KMS-11 (cell line): ENCODE data around the gene CCDC169.

ENCODE experiments used
- H2AFZ ChIP-seq: fragments of 200-600 bp; sonication (generic); 2 replicates; pipeline ENCODE4 v1.6.1; 2016; ENCODE audit warnings: antibody characterized with exemption, mixed run types, low read depth
- H3K27ac ChIP-seq: fragments of 200-600 bp; sonication (generic); 2 replicates; pipeline ENCODE4 v1.6.1; 2016; ENCODE audit warnings: mild to moderate bottlenecking, mixed run types
- H3K27me3 ChIP-seq: fragments of 200-600 bp; sonication (generic); 2 replicates; pipeline ENCODE4 v1.6.1; 2017; ENCODE audit warnings: mild to moderate bottlenecking, low read depth, mixed run types, moderate library complexity; ENCODE audit not compliant: insufficient read depth
- H3K36me3 ChIP-seq: fragments of 200-600 bp; sonication (generic); 2 replicates; pipeline ENCODE4 v1.6.1; 2017; ENCODE audit warnings: mild to moderate bottlenecking, mixed run types; ENCODE audit not compliant: insufficient read depth
- H3K4me1 ChIP-seq: fragments of 200-600 bp; sonication (generic); 2 replicates; pipeline ENCODE4 v1.6.1; 2016; ENCODE audit warnings: mild to moderate bottlenecking, low read depth, mixed run types; ENCODE audit not compliant: poor library complexity, severe bottlenecking
- H3K4me2 ChIP-seq: fragments of 200-600 bp; sonication (generic); 2 replicates; pipeline ENCODE4 v1.7.0; 2016; ENCODE audit warnings: mild to moderate bottlenecking, mixed run types
- H3K4me3 ChIP-seq: fragments of 200-600 bp; sonication (generic); IDR thresholded peaks from 2 replicates; pipeline ENCODE4 v1.6.1; 2017; ENCODE audit warnings: low read depth, low read length, mixed read lengths; ENCODE audit not compliant: insufficient read depth
- H3K79me2 ChIP-seq: fragments of 200-600 bp; sonication (generic); 2 replicates; pipeline ENCODE4 v1.6.1; 2016; ENCODE audit warnings: low read depth, mixed run types; ENCODE audit not compliant: insufficient read depth
- H3K9ac ChIP-seq: fragments of 200-600 bp; sonication (generic); 2 replicates; pipeline ENCODE4 v1.6.1; 2016; ENCODE audit warnings: mild to moderate bottlenecking, mixed run types
- H4K20me1 ChIP-seq: fragments of 200-600 bp; sonication (generic); 2 replicates; pipeline ENCODE4 v1.6.1; 2016; ENCODE audit warnings: mild to moderate bottlenecking, mixed run types; ENCODE audit not compliant: insufficient read depth
- CTCF ChIP-seq: fragments of 200-600 bp; sonication (generic); conservative IDR thresholded peaks from 2 replicates; pipeline ENCODE4 v1.6.1; 2017; ENCODE audit warnings: low read depth, mild to moderate bottlenecking, antibody characterized with exemption, low read length, moderate library complexity, mixed read lengths

CCDC169 gene

GRCh38 chr13:36275190-36276002, 22.2 kb downstream of the CCDC169 start:
- H3K36me3 ChIP-seq = no peaks in the 10 kb centered on the region
- no peak overlapping the region for H3K27ac ChIP-seq
- H3K9ac ChIP-seq = no peak overlapping the region
- TF ChIP-seq CTCF = 0 out of 2 replicates have a peak, but pooled peaks have one; percentile 55
- H3K4me1 ChIP-seq = no peaks in the 10 kb centered on the region
- no peaks in the 10 kb centered on the region for H3K79me2 ChIP-seq
- no peak overlapping the region for H3K4me2 ChIP-seq
- no peaks in the 10 kb centered on the region for H3K27me3 ChIP-seq
- no peaks in the 10 kb centered on the region for H4K20me1 ChIP-seq
- H2AFZ ChIP-seq = no peak overlapping the region
- H3K4me3 ChIP-seq = no peak overlapping the region

DNA sequence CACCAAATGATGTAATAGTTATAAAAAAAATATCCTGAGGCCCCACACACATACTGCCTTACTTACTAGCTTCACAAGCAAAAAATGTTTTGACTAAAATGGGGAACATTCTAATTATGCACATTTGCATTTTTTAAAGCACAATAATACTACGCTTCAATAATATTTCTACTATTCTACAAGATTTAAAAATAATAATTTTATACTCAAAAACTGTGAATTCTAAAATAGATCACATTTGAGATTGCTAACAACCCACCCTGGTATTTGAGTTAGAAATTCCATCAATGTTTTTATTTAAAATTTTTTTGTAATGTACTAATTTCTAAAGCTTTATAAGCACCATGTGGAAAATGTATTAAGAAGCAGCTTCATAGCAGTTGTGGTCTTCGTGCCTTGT, 24.2 kb downstream of the CCDC169 start:
- Histone ChIP-seq H3K36me3 (no peaks in the 10 kb centered on the region), H3K27ac (no peak overlapping the region), H3K4me3 (no peak overlapping the region), H3K4me2 (no peak overlapping the region), H4K20me1 (no peaks in the 10 kb centered on the region), H3K79me2 (no peaks in the 10 kb centered on the region), H3K27me3 (no peaks in the 10 kb centered on the region), H3K4me1 (no peaks in the 10 kb centered on the region), H3K9ac (no peak overlapping the region), H2AFZ (no peak overlapping the region)
- no peak for TF ChIP-seq CTCF

DNA sequence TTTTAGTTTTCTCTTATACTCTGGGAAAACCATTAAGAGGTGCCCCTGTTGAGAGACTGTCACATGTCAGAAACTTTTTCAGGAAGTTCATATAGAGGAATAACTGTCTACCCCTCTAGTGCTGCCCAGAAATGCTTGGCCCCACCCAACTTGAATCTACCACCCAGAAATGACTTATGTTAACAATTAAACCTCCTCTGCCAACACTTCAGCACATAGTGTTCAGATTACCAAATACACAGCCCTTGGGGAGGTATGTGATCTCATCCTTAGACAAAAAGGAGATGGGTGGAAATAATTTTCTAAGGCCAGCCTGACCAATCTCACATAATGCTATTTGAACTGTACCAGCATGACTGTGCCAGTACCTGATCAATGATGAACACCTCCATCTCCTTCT, 35.6 kb downstream of the CCDC169 start:
- H3K27me3 ChIP-seq = no peaks in the 10 kb centered on the region
- H4K20me1 ChIP-seq = no peaks in the 10 kb centered on the region
- no peak overlapping the region for H3K9ac ChIP-seq
- H3K27ac ChIP-seq = no peak overlapping the region
- no peak overlapping the region for H3K4me3 ChIP-seq
- no peak for TF ChIP-seq CTCF
- no peaks in the 10 kb centered on the region for H3K79me2 ChIP-seq
- H3K4me2 ChIP-seq = no peak overlapping the region
- no peak overlapping the region for H2AFZ ChIP-seq
- H3K36me3 ChIP-seq = no peaks in the 10 kb centered on the region
- no peaks in the 10 kb centered on the region for H3K4me1 ChIP-seq

- Histone ChIP-seq H3K9ac (no peak overlapping the region), H3K79me2 (no peaks in the 10 kb centered on the region), H3K36me3 (no peaks in the 10 kb centered on the region), H3K27ac (no peak overlapping the region), H3K4me2 (no peak overlapping the region), H2AFZ (no peak overlapping the region), H3K4me3 (no peak overlapping the region), H3K27me3 (no peaks in the 10 kb centered on the region), H3K4me1 (no peaks in the 10 kb centered on the region), H4K20me1 (no peaks in the 10 kb centered on the region)
- TF ChIP-seq CTCF = no peak
Observed at GRCh38 chr13:36261011-36261410, 36.6 kb downstream of the CCDC169 start.
